HG03066 (cell line): ENCODE measurements around the gene ZMIZ2.
"Not testable (repeated sequence)": the region's sequence is repeated elsewhere in the genome, so short reads cannot be mapped to it uniquely, and the experiment has no call there.

Experiments
- ATAC-seq: cut with Tn5 transposase; IDR thresholded peaks from one replicate; pipeline ENCODE4 v1.9.1; 2021; ENCODE audit warnings: low read depth; ENCODE audit not compliant: unreplicated experiment

ZMIZ2 gene

DNA sequence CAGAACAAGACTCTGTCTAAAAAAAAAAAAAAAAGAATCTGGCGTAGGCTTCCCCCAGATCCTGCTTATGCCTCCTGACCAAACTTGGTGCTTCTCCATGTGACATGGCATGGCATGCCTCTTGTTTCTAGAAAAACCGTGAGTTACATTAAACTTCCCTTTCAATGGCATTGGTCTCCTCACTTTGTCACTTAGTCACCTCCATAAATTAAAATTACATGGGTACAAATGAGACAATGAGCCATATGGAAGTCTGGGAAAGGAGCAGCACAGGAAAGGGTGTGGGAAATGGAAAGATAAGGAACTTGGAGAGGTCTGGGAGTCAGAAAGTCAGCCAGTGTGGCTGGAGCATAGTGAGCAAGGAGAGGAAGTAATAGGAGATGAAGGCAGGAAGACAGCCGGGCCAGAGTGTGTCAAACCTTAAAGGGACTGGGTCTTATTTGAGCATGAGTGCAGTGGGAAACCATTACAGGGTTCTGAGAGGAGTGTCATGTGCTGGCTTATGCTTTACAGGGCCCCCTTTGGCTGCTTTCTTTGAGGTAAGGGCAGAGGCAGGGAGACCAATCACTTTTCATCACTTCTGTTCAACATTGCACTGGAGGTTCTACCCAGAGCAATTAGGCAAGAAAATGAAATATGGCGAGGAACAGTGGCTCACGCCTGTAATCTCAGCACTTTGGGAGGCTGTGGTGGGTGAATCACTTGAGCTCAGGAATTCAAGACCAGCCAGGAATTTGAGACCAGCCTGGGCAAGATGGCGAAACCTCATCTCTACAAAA is 21.3 kb upstream of the ZMIZ2 start:
- ATAC-seq, result no peak

DNA sequence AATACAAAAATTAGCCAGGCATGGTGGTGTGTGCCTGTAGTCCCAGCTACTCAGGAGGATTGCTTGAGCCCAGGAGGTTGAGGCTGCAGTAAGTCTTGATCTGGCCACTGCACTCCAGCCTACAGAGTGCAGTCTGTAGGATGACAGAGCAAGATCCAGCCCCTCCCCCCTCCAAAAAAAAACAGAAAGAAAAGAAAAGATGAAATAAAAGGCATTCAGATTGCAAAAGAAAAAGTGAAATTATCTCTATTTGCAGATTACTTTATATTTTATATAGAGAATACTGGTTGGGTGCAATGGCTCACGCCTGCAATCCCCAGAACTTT is 20.7 kb upstream of the ZMIZ2 start:
- ATAC-seq, result no peak

DNA sequence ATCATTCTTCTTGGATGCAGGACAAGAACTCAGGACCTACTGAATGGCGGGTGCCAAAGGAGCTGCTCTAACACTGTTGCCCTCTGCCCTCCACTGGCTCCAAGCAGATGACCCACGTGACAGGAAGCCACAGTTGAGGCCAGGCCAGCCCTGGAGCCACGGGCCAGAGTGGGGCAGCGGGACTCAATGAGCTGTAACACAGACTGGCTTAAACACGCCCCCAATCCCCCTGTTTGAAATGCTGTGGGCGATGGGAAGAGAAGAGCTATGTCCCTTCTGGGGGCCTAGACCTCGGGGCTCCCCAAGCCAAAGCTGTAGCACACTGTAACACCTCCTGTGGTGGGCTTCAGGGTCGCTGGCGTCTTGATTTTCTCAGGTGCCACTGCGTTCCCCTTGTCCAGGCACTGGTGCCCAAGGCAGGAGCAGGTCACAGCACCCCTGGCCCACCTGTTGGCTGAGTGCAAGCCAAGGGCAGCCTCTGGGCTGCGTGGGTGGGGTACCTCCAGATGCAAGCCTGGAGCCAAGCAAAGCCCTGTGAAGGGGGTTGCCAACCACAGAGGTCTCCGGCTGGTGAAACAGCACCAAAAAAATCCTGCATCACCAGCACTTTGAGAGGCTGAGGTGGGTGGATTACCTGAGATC is 18.6 kb upstream of the ZMIZ2 start:
- no peak for ATAC-seq

DNA sequence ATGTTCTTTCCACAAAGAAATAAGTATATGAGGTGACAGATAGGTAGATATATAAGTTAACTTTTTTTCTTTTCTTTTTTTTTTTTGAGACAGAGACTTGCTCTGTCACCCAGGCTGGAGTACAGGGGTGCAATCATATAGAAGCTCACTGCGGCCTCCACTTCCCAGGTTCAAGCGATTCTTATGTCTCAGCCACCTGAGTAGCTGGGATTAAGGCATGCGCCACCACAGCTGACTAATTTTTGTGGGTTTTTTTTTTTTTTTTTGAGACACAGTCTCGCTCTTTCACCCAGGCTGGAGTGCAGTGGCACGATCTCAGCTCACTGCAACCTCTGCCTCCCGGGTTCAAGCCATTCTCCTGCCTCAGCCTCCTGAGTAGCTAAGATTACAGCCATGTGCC is 15.7 kb upstream of the ZMIZ2 start:
- ATAC-seq, result not testable (repeated sequence)

DNA sequence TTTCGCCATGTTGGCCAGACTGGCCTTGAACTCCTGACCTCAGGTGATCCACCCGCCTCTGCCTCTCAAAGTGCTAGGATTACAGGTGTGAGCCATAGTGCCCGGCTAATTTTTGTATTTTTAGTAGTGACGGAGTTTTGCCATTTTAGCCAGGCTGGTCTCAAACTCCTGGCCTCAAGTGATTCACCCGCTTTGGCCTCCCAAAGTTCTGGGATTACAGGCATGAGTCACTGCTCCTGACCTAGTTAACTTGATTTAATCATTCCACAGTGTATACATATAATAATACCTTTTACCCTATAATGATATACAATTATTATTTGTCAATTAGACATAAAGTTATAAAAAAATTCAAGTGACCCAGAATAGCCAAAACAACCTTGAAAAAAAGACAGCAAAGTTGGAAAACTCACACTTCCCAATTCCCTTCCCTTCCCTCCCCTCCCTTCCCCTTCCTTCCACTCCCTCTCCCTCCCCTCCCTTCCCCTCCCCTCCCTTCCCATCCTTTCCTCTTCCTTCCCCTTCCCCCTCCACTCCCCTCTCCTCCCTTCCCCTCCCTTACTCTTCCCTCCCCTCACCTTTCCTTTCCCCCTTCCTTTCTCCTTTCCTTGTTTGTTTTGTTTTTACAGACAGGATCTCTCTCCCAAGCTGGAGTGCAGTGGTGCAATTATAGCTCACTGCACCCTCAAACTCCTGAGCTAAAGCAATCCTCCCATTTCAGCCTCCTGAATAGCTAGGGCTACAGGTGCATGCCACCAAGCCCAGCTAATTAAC is 14.8 kb upstream of the ZMIZ2 start:
- ATAC-seq, result no peak

DNA sequence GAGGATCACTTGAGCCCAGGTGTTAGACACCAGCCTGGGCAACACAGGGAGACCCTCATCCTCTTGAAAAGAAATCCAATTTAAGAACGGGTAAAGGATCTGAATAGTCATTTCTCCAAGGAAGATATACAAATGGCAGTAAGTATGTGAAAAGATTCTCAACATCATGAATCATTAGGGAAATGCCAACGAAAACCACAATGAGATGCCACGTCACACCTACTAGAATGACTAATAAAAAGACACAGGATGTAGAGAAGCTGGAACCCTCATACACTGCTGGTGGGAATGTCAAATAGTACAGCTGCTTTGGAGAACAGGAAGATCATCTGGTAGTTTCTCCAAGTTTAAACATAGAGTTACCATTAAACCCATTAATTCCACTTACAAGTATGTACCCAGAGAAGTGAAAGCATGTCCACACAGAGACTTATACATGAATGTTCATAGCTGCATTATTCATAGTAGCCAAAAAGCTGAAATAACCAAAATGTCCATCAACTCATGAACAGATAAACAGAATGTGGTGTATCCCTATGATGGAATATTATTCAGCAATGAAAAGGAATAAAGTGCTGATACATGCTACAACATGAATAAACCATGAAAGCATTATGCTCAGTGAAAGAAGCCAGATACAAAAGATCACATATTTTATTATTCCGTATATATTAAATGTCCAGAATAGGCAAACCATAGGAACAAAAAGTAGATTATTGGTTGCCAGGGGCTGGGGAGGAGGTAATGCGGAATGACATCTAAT is 13.1 kb upstream of the ZMIZ2 start:
- ATAC-seq, result no peak

DNA sequence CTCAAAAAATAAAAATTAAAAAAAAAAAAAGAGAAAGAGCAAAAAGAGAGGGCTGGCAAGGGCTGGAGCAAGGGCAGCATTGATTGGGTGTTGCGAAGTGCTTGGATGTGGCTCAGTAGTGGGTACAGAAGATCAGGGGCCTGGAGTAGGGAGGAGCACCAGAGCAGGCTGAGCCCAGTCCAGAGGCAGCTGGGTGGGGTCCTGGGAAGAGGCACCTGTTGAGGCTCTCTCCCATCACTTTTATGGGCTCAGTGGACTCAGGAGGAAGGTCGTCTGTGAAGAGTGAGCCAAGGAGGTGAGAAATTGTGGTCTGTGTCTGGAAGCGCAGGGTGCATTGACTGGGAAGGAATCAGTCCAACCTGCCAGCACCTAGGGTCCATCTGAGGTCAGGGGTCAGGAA is 11.8 kb upstream of the ZMIZ2 start:
- ATAC-seq, result no peak

DNA sequence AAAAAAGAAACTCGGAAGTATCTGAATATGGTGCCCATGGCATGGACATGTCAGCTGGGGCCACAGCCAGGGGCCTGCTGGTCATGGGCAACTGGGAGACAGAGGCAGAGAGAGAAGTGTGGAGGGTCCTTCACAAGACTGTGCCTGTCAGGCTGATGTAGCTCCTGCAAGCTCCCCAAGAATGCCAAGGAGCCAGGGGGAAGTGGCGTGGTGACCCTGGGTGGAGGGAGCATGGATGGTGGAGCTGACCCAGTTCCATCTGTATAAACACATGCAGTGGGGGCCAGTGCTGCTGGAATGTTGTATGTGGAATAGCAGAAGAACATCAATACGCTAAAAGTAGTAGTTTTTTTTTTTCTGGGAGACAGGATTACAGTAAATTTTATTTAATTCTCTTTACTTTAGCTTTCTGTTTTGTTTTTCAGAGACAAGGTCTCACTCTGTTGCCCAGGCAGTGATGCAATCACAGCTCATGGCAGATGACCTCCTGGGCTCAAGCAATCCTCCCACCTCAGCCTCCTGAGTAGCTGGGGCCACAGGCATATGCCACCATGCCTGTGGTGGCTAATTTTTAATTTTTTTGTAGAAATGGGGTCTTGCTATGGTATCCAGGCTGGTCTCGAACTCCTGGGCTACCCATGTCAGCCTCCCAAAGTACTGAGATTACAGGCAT is 10.5 kb upstream of the ZMIZ2 start:
- no peak for ATAC-seq

DNA sequence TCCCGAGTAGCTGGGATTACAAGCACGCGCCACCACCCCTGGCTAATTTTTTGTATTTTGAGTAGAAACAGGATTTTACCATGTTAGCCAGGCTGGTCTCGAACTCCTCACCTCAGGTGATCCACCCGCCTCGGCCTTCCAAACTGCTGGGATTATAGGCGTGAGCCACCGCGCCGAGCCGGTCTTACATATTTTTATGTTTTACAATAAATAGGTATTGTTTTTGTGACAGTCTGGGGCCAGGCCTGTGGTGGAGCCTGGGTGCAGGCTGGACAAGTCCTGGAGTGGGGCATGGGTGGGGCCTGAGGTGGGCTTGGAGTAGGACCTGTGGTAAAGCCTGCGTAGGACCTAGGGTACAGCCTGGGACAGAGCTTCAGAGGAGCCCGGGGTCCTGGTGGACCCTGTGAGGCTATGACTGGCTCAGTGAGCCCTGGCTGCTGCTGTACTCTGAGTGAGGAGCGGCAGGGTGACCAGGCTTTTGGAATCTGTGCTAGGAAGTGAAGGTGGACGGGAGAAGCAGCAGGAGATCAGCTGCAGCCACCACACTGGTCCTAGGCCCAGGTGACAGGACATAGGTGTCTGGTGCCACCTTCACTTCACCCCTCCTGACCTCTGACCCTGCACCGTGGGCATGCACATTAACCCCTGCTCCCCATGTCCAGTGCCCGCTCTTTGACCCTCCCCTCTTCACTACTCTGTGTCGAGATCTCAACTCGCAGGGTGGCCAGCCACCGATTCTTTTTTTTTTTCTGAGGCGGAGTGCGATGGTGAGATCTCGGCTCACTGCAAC is 9.6 kb upstream of the ZMIZ2 start:
- ATAC-seq, result no peak

DNA sequence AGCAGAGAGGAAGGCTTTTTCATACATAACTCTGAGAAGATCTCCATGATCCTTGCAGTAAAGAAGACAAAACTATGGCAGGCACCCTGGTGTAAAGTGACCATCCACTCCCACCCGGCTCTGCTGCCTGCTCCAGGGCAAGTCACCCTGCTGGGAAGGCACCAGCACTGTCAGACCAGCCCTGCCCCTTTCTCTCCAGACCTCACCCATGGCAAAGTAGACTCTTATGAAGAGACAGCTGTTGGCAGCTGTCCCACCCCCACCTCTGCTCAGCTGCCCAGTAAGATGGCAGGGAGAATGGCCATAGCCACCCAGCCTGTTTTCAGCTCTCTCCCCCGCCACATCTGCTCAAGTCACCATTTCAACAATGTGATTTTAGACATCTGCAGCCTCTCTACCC is 8.6 kb upstream of the ZMIZ2 start:
- ATAC-seq, result no peak

DNA sequence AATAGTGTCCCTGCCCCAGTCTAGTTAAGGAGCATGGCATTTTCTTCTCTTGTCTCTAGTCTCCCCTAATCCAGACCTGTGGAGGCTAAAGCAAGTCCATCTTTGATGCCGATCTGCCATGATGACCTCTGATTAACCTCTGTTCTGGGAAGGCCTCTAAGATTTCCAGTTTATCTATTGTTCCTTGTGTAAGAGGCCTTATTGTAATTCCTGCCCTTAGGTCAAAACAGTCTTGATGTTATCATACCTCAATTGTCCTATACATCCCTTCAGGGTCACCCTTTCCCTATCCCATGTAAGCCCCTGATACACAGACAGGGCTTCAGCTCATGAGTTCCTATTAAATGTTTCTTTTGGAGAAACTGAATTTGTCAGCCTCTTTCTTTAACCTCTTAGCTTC is 4.9 kb upstream of the ZMIZ2 start:
- no peak for ATAC-seq

DNA sequence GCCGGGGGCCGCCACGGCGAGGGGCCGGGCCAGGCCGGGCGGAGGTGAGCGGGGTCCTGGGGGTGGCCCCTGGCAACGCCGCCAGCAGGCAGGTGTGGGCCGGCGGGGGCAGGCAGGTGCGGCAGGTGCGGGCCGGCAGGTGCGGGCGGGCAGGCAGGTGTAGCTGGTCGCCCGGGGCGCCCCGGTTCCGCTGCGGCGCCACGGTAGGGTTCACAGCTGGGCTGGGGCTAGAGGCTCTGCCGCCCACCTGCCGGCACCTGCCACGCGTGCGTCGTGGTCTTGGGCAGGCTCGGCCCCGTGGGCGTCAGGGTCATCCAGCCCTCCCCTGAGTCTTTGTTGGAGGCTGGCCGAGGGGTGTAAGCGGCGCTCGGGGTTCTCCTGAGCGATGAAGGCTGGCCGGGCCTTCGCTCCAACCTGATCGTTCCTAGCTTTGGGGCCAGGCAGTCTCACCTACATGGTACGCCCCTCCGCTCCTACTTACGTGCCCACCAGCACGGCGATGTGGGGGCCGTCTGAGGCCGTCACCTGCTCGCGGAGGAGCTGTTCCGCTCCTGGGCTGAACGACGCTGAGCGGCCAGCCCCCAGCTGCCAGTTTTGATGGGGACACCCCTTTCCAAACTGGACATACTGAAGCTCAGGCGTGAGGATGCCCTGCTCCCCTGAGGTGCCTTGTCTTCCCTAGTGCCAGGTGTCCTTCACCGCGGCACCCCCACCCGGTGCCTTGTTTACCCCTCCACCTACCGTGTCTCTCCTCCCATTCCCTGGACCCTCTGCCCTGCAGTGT is 493 bp downstream of the ZMIZ2 start:
- peak; percentile 12 for ATAC-seq

DNA sequence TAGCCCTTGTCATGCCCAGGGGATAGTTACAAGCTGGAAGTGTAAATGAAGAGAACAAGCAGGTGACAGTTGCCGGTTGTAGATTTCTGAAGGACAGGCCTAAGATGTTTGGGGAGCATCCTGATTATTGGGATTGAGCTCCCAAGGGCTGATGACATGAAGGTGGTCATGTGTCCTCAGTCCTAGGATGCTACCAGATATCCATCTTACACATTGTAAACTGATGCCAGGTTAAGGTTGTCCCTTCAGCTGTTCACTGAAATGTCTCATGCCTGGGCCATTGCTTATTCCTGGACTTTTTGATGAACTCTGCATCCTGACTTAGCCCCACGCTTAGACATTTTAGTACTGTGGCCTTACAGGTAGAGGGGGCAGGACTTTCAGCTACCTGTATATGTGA is 1.3 kb downstream of the ZMIZ2 start:
- ATAC-seq, result no peak

DNA sequence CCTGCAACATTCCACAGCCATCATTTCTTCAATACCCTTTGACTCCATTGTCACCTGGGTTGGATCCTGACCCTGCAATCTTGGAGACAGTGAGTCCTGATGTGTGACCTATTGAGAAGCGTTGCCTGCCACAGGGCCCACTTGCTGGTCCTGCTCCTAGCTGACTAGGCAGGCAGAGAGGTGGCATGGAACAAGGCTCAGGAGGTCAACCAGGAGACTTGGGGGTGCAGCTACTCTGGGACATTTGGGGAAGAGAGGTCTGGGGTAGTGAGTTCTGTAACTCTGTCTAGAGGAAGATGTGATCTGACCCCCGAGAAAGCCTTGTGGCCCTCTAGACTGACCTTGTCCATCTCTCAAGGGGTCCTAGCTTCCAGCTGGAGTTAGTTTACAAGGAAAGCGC is 1.8 kb downstream of the ZMIZ2 start:
- ATAC-seq, result no peak

DNA sequence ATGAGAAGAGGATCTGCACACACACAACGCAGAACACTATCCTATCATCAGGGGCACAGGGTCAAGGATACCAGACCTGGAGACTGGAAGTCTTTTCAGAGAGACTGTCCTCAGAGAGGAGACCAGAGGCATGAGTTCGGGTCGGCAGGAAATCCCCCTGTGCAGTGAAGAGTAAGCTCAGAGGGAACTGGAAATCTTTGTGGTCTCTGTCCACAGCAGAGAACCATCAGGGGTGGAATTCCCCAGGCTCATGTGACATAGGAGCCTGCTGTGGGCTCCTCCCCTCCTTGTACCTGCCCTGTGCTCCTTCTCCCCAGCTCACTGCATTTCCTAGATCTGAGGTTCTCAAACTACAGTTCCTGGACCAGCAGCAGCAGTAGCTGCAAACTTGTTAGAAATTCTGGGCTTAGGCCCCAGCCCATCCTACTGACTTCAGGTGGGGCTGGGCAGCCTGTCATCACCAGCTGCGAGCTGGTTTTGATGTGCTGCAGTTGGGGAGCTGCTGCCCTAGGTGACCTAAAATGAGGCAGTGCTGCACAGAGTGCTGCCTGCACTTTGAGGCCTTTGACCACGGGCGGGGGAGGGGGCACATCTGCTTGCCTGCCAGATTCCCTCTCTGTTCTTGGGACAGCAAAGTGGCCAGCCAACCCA is 2.4 kb downstream of the ZMIZ2 start:
- peak; percentile 58 for ATAC-seq

DNA sequence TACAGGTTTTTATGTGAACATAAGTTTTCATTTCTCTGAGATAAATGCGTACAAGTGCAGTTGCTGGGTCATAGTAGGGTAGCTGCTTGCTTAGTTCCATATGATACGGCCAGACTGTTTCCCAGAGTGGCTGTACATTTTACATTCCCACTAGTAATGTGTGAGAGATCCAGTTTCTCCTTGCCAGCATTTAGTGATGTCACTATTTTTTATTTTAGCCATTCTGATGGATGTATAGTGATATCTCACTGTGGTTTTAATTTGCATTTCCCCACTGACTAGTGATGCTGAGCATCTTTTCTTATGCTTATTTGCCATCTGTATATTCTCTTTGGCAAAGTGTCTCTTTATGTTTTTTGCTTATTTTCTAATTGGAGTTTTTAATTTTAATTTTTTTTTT is 4.2 kb downstream of the ZMIZ2 start:
- ATAC-seq, result no peak

DNA sequence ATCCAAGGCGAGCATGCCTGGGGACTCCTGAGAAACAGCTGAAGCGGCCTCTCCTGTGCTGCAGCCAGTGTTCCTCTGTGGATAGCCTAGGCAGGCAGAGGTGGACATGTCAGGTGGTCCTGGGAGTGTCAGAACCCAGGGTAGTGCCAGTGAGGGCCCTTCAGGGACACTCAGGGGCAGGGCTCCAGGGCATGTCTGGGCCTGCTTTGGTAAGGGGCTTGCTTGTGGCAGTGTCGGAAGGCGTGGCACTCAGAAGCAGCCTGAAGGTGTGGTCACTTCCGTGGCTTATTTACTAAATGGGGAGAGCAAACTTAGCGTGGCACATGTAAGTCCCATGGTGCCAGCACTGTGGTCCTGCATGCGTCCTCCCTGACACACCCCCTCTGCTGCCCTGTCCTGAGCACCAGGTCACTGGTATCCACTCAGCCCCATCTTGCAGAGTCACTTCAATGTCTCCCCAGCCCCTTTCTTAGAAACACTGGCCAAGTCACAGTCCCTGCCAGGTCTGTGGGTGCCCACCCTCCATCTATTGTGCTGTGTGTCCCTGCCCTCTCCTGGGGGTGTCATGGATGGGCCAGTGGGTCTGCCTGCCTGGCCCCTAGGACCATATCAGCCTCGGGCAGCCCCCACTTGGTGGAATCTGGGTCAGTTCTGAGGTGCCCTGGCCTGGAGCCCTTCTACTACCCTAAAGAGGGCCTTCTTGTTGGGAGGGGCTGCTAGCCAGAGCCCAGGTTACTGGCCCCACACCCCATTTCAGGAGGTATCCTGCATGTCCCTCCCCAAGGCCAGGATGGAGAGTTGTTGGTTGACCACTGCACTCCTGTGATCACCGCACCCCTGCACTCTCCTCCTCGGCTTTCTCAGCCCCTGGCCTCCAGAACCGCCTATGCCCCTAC is 6.4 kb downstream of the ZMIZ2 start:
- ATAC-seq, result no peak
